HG03103 (cell line): ENCODE results near the gene TXNIP.
A peak's percentile ranks its signal among the peaks of the same experiment; 100 is the strongest.

Source experiments
- ATAC-seq: cut with Tn5 transposase; IDR thresholded peaks from one replicate; pipeline ENCODE4 v1.9.1; 2021; ENCODE audit warnings: low read depth; ENCODE audit not compliant: unreplicated experiment

The TXNIP gene

GRCh38 chr1:145986551-145986950, 9.8 kb downstream of the TXNIP start:
- ATAC-seq = no peak

DNA sequence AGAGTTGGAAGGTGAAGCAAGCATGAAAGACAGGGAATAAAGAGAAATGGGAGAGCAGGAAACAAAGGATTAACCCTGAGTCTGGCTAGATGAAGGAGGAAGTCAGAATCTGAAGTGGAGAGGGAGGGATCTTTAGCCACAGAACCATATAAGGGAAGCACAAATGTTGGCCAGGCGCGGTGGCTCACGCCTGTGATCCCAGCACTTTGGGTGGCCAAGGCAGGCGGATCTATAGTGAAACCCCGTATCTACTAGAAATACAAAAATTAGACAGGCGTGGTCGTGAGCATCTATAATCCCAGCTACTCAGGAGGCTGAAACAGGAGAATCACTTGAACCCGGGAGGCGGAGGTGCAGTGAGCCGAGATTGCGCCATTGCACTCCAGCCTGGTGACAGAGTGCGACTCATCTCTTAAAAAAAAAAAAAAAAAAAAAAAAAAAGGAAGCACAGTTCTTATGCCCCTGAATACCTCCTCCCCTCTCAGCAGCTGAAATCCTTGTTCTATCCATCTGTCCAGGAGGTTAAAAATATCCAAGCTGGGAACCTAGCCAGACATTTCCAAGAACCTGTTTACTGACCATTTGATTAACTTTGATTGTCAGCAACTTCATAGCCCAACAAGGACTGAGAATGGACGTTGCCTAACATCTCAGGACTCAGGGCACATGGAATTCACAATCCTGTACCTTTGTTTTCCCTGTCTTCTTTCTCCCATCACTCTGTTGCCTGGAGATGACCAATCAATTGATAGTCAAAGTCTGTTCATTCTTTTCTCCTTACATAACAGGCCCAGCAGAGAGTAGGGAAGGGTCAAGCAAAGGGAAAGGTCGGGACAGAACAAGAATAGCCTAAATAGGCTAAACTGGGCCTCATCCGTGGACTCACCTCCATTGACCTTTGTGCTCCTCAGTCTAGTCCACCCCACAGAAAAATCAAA, 10.6 kb downstream of the TXNIP start:
- ATAC-seq = no peak

DNA sequence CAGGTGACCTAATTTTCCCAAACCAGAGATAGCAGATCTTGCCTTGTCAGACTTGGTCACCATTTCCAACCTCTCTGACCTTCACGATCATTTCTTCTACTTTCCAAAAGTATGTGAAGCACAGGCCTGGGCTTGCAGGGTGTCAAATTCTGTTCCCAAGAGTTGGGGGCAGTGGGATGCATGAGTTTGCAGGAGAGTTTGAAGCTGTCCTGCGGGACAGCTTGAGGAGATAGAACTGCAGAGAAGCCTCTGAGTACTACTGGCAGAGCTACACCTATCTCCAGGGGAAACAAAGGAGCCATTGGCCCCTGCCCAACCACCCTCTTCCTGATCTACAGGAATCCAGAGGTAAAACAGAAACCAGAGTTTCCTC, 11.3 kb downstream of the TXNIP start:
- ATAC-seq = no peak

DNA sequence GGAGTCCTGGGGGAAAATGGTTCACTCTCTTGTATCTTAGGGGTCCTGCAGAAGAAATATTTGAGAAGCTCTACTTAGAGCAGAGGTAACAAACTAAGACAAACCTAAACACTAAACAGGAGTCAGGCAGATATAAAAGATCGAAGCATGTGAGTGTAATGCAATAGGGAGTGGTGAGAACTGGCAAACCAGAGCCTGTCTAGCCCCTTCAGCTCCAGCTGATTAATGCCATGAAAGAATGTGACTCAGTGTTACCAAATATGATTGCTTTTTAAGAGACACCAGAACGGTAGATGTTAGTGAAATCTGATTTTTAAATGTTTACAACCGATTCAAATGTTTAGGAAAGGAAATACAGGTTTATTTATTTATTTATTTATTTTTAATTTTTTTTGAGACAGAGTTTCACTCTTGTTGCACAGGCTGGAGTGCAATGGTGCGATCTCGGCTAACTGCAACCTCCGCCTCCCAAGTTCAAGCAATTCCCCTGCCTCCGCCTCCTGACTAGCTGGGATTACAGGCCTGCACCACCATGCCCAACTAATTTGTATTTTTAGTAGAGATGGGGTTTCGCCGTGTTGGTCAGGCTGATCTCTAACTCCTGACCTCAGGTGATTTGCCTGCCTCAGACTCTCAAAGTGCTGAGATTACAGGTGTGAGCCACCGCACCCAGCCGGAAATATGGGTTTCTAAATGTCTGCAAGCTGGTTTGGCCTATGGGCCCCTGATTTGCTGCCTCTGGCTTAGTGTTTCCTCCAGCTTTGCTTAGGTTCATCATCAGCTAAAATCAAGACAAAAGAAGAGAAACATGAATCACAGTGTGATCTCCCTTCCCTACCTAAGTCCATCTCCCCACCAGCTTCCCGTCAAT, 12.2 kb downstream of the TXNIP start:
- no peak for ATAC-seq

- no peak for ATAC-seq
Observed at GRCh38 chr1:145983206-145983675, 13.1 kb downstream of the TXNIP start.

DNA sequence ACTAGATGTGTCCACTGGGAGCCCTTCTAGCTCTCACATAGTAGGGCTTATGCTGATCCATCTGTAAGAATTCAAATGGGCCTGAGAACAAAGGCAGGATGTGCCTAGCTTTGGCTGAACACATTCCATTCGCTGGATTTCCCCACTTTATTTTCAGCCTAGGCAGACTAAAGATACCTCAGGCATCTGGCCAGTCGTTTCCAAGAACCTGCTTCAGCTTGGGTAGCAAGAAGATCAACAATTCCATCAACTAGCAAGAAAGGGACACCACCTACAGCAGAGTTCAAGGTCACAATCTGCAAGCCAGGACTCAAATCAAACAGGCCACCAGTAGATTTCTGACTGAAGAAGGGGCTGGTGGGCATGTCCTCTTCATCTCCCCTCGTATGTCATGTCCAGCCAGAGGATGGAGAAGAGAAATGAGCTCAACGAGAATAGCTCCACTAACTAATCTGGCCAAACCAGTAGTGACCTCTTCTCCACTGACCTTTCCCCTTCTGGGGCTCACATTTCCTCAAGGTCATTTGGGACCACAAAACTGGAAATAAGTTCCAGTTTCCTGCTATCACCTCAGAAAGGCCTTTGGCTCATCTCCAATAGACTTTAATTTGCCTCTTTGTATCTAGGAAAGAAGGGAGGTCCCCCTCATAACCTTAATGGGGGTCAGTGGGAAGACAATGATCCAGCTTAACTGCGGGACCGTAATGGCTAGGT, 14.2 kb downstream of the TXNIP start:
- no peak for ATAC-seq

DNA sequence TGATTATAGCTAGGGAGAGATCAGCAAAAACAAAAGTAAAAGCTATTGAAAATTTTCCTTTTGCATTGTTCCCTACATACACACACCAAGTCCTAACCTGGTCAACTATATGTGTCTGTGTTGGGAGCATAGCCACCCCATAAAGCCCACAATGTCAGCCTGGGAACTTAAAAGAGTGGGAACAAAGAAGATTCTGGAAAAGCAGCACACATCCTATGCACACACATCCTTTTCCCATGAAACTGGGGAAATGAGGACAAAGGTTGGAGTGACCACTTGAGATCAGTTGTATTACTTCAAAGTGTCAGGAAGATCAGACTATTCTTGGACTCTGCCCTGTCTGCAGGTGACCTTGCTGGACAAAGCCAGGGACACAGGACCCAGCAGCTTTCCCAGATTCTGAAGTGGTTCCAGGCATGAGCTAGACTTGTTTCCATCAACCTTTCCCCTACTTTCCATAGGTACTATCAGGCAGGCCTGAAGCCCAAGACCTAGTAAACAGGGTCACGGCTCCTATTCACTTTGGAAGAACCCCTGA, 15.9 kb downstream of the TXNIP start:
- ATAC-seq = no peak

DNA sequence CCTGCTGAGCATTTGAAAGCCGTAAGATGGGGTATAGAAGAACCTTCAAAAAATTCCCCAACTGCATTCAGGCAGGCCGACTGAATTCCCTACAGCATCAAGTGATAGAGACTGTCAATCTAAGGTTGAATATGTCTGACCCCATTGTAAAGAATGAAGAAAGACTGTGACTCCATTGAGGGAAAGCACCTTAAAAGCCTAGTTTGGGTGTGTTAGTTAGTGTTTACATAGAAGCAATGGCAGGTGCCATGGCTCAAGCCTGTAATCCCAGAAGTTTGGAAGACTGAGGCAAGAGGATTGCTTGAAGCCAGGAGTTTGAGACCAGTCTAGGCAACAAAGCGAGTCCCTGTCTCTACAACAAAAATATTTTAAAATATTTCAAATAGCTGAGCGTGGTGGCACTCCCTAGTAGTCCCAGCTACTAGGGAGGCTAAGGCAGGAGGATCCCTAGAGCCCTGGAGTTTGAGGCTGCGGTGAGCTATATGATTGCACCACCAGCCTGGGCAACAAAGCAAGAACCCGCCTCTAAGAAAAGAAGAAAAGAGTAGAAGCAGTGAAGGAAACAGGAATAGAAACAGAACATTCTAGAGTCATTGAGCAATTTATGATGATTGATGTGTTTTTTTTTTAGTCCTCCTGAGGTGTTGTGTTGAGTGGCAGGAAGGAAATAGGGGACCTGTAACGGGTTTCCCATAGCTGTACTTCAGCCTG, 16.5 kb downstream of the TXNIP start:
- ATAC-seq = no peak

DNA sequence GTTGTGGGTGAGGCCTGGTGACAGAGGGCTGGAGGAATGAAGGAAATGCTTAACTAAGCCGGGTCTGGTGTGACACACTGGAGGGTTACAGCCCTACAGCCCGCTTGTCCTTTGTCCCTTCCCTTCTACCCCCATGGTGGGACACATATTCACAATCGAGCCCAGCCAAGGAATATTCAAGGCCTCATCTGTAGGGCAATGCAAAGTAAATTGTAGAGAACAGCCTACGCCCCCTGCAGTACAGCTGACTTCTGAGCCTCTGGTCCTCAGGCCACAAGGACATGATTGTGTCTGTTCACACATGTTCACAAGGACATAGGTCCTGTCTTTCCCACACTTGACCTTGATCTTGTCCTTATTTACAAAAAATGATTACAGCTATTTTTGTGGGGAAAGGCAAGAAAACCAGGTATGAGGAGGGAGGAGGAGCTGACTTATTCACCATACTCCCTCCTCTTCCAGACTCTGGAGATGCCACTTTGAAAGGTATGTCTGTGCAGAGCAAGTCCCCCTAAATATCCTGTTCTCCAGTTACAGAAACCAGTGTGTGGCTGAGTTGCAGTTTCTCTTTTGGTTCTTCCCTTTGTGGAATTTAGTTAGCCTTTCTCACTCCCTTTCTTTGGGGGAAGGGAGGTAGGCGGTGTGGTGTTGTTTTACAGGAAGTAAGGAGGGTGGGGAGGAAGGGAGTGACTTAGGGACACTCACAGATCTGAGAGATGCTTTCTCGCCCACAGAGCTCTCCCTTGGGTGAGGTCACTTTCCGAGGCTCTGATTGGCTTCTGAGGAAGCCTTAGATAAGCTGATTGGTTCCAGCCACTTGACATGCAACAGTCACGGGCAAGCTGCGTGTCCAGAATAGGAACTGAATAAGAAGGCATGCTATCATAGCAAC, 17.3 kb downstream of the TXNIP start:
- ATAC-seq = peak; percentile 86

DNA sequence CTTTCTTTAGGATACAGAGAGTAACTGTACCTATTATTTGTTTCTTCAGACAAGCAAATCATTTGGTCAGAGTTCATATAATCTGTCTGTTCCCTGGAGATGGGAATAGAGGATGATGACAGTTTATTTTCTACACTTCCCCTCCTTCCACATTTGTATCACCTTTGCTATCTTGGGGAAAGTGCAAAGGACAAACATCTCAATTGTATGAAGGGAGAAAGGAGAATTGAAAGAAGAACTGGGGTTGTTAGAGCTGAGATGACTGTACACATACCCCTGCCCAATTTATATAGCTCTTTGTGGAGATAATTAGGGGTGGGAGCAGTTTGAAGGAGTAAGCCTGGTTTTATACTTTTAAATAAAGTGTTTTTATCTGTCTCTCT, 17.9 kb downstream of the TXNIP start:
- no peak for ATAC-seq

DNA sequence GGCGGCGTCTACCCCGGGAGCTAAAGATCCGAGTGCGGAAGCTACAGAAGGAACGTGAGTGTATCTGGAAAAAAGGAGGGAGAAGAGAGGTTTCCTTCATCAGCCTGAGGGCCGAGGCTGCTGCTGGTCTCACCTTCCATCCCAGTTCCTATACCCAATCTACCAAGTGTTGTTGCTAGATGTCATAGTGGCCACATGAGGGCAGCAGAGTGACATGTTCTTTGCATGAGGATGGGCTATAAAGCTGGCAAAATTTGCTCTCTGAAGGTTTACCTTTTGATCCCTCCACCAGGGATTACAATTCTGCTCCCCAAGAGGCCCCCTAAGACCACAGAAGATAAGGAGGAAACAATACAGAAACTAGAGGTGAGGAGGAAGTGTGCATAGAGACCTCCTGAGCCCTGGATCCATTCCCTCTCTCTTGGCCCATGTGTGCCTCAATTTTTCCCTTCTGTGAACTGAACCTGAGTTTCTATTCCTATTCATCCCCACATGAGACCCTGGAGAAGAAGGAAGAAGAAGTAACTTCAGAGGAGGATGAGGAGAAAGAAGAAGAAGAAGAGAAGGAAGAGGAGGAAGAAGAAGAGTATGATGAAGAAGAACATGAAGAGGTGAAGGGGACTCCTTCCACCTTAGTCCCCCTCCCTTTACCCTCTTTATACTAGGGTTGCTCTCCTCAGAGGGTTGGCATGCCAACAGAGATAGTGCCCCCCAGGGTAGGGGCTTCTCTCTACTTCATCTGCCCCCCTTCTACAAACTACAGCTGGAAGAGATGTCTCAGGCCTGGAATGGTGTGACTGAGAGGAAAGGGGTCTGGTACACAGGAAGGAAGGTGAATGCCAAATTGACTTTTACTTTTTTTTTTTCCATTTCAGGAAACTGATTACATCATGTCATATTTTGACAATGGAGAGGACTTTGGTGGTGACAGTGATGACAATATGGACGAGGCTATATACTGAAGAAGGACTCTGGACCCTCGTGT, 18.6 kb downstream of the TXNIP start:
- no peak for ATAC-seq

DNA sequence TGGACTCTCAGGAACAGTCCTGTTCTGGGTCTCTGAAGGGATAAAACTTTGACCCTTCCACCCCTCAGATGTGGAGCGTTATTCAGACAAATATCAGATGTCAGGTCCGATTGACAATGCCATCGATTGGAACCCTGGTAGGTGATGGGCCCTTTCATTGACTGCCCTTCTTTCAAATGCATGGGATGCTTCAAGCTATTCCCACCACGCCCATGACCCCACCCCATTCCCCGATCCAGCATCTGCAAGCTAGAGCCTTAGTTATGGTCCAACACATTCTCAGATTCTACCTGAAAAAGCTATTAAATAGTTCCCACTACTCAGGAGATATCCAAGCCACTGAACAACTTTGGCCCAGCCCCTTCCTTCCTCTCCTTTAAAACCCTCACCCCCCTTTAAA, 19.4 kb downstream of the TXNIP start:
- ATAC-seq = no peak

GRCh38 chr1:145975216-145975615, 21.2 kb downstream of the TXNIP start:
- no peak for ATAC-seq

GRCh38 chr1:145974721-145975120, 21.7 kb downstream of the TXNIP start:
- ATAC-seq = no peak

- no peak for ATAC-seq
Observed at GRCh38 chr1:145972580-145972979, 23.8 kb downstream of the TXNIP start.

GRCh38 chr1:145967288-145967687, 29.1 kb downstream of the TXNIP start:
- no peak for ATAC-seq

DNA sequence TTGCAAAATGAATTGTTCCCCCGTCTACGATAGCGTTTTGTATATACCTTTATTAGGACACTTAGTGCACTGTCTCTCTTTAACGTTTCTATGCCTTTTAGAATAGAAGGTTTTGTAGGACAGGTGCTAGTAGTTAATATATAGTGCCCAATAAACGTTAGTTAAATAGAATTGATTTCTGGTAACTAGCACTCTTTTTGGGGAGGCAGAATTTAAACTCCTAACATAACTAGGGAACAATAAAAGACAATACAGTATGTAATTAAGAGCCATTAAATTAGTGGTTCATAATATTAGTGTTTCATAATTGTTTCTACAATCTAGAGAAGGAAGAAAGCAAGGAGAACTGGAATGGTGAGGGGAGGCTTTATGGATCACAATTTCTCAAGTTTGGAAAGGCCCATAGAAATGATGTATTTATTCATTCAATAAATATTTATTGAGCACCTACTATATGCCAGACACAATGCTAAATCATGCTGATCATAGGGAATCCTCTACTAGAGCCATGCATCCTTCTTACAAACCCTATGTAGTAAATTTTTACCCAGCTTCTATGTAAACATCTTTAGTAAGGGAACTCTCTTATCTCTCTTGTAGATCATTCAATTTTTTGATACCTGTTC, 31.1 kb downstream of the TXNIP start:
- no peak for ATAC-seq
